HepG2 (cell line): Measurements from ENCODE around the gene TMEM129. TPM values are rescaled to one million over a fixed set of nuclear protein-coding genes. Genes with fewer than 3 reads are reported as not detected.

Experiments
- AGO1 ChIP-seq: fragments of 200-400 bp; formaldehyde crosslinking; IDR thresholded peaks from 2 replicates; pipeline ENCODE4 v1.6.1; 2017; ENCODE audit warnings: mild to moderate bottlenecking, low read depth, low read length, moderate library complexity; ENCODE audit not compliant: poor library complexity, severe bottlenecking
- ELF1 ChIP-seq: sonication (generic); formaldehyde crosslinking; IDR thresholded peaks from 2 replicates; pipeline ENCODE4 v1.4.0; 2020; ENCODE audit warnings: missing genetic modification reagents
- FOSL1 ChIP-seq: sonication (generic); formaldehyde crosslinking; IDR thresholded peaks from 2 replicates; pipeline ENCODE4 v1.9.0; 2021; ENCODE audit warnings: missing genetic modification reagents, borderline replicate concordance
- LBX2 ChIP-seq: sonication (generic); formaldehyde crosslinking; IDR thresholded peaks from 2 replicates; pipeline ENCODE4 v1.5.0; 2020; ENCODE audit warnings: missing genetic modification reagents, mild to moderate bottlenecking, borderline replicate concordance
- MAFK ChIP-seq, 2 experiments: IDR thresholded peaks in 1 of 2; conservative IDR thresholded peaks in 1 of 2; 2 replicates each; pipeline ENCODE4 v1.6.1; 2011; ENCODE audit warnings: improper control_type of control experiment in 2 of 2, low read length in 2 of 2
- MIER2 ChIP-seq: IDR thresholded peaks from 2 replicates; pipeline ENCODE4 v1.6.1; 2016; ENCODE audit warnings: missing biosample characterization, missing genetic modification reagents
- NFIB ChIP-seq: sonication (generic); formaldehyde crosslinking; IDR thresholded peaks from 2 replicates; pipeline ENCODE4 v1.9.0; 2021; ENCODE audit warnings: missing genetic modification reagents, mild to moderate bottlenecking, borderline replicate concordance
- NPAS2 ChIP-seq: sonication (generic); formaldehyde crosslinking; IDR thresholded peaks from 2 replicates; pipeline ENCODE4 v1.8.0; 2022; ENCODE audit warnings: mild to moderate bottlenecking, missing genetic modification reagents, borderline replicate concordance
- RBM22 ChIP-seq: fragments of 200-400 bp; formaldehyde crosslinking; optimal IDR thresholded peaks from 2 replicates; pipeline ENCODE3; 2017; ENCODE audit warnings: mild to moderate bottlenecking, low read length, moderate library complexity
- SAFB2 ChIP-seq: sonication (generic); formaldehyde crosslinking; IDR thresholded peaks from 2 replicates; pipeline ENCODE4 v1.5.1; 2020; ENCODE audit warnings: missing genetic modification reagents, low read depth, mild to moderate bottlenecking, borderline replicate concordance
- TCF7 ChIP-seq: sonication (generic); IDR thresholded peaks from 2 replicates; pipeline ENCODE4 v1.6.1; 2016; ENCODE audit warnings: antibody characterized with exemption, low read depth
- USF2 ChIP-seq, 2 experiments: sonication (generic) in 1 of 2; formaldehyde crosslinking in 1 of 2; IDR thresholded peaks; 2 replicates each; pipeline versions ENCODE4 v1.5.1 to v1.6.1; 2011 to 2020; ENCODE audit warnings: borderline replicate concordance in 1 of 2, low read depth in 1 of 2, low read length in 1 of 2, mild to moderate bottlenecking in 1 of 2, missing genetic modification reagents in 1 of 2, moderate library complexity in 1 of 2
- ZBTB4 ChIP-seq: sonication (generic); formaldehyde crosslinking; IDR thresholded peaks from 2 replicates; pipeline ENCODE4 v1.4.0; 2020; ENCODE audit warnings: missing genetic modification reagents, mild to moderate bottlenecking, borderline replicate concordance
- ZMYM4 ChIP-seq: sonication (generic); formaldehyde crosslinking; IDR thresholded peaks from 2 replicates; pipeline ENCODE4 v1.8.1; 2023; ENCODE audit warnings: mild to moderate bottlenecking, missing genetic modification reagents
- ZNF180 ChIP-seq: sonication (generic); formaldehyde crosslinking; IDR thresholded peaks from 2 replicates; pipeline ENCODE4 v1.4.0; 2020; ENCODE audit warnings: low read depth, missing genetic modification reagents, borderline replicate concordance
- ZNF674 ChIP-seq: sonication (generic); formaldehyde crosslinking; IDR thresholded peaks from 2 replicates; pipeline ENCODE4 v1.5.0; 2020; ENCODE audit warnings: low read depth, mild to moderate bottlenecking, missing genetic modification reagents
- ZNF781 ChIP-seq: sonication (generic); formaldehyde crosslinking; IDR thresholded peaks from 2 replicates; pipeline ENCODE4 v1.5.1; 2020; ENCODE audit warnings: borderline replicate concordance, mild to moderate bottlenecking, missing genetic modification reagents; ENCODE audit errors: not compliant biosample characterization
- polyA plus RNA-seq, 8 experiments: library from polyadenylated mRNA; depleted of rRNA in 3 of 8; stranded (reverse) in 7 of 8; unstranded in 1 of 8; fragments of >200 nt; fragmentation: Illumina TruSeq in 4 of 8; extraction: Trizol in 4 of 8; gene quantifications; 2 replicates each; pipeline versions ENCODE4 v1.2.1 to v1.2.3, GENCODE V29; 2011 to 2016; ENCODE audit warnings: low read depth in 4 of 8, missing spikeins in 1 of 8, mixed read lengths in 1 of 8; ENCODE audit not compliant: insufficient read depth in 1 of 8
- total RNA-seq, 5 experiments: library from RNA; depleted of rRNA; stranded (reverse); fragments of >200 nt; fragmentation: Illumina TruSeq; extraction: Trizol; gene quantifications; 2 replicates each; pipeline ENCODE4 v1.2.3, GENCODE V29; 2016; ENCODE audit warnings: low read depth in 1 of 5
- TF ChIP-seq, protein P1 (sequence below): sonication (generic); formaldehyde crosslinking; IDR thresholded peaks from 2 replicates; pipeline ENCODE4; 2020; ENCODE audit warnings: missing genetic modification reagents, mild to moderate bottlenecking, borderline replicate concordance

Gene TMEM129
- total and polyA plus RNA-seq, 2 of the 13 experiments (the other 11 are each of a cell fraction or from before 2014, with no cell fraction given), result 19.0 to 25.8 TPM

DNA sequence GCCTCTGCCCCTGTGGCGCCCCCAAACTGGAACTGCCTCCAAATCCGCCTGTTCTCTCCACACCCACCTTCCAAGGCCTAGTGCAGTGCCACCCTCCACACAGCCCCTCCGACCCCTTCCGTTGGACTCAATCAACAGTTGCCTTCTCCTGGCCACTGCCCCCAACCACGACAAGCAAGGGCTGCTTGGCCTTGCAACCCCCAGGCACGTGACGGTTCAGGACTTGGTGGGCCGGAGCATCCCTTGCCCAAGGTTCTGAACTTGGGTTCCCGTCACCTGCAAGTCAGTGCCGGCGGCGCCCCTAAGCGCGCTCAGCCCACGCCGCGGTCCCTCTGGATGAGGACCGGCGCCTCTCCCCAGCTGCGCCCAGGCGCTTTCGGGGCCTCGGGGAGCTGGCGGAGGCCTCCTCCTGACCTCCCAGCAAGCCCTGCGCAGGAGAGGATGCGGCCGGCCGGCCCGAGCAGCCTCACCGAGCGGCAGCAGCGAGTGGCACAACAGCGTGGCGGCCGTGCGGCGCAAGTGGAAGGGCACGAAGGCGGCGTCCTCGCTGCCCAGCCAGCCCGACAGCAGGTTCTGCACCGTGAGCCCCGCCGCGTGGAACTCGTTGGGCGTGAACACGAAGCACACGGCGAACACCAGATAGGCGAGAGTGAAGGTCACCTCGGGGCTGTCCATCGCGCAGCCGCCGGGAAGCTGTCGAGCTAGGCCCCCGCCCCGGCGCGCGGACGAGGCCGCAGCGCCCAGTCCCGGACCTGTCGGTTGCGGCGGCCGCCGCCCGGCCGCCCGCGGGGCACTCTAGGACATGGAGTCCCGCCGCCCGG, 750 bp downstream of the TMEM129 start (continued):
- TF ChIP-seq NFIB (CRISPR knock-in tag), result no peak
- TF ChIP-seq ZBTB4 (CRISPR knock-in tag), result peak; percentile 43; the same call in 1 of the 2 replicates
- no peak for TF ChIP-seq ELF1 (CRISPR knock-in tag)
- TF ChIP-seq ZNF781, result no peak
- no peak for TF ChIP-seq ZNF180
- TF ChIP-seq SAFB2 (CRISPR knock-in tag), result no peak
- 0 out of 2 replicates have a peak, but pooled peaks have one; percentile 25 for TF ChIP-seq FOSL1
- no peak for TF ChIP-seq ZMYM4 (CRISPR knock-in tag)
- no peak for TF ChIP-seq ZNF674 (CRISPR knock-in tag)
- TF ChIP-seq TCF7, result no peak
- no peak for TF ChIP-seq RBM22
- no peak for TF ChIP-seq MAFK (conservative IDR thresholded peaks at IDR 0.05 in 1 of 2, IDR thresholded peaks at IDR 0.05 in 1 of 2; ENCODE audit: low read length in 2 of 2)
- no peak for TF ChIP-seq MIER2 (CRISPR knock-in tag)
- no peak for TF ChIP-seq USF2 (IDR thresholded peaks at IDR 0.05; ENCODE audit: low read depth, low read length)
- TF ChIP-seq USF2 (CRISPR knock-in tag; IDR thresholded peaks at IDR 0.05; ENCODE audit: borderline replicate concordance), result no peak
- no peak for TF ChIP-seq NPAS2 (CRISPR knock-in tag)
- TF ChIP-seq, protein P1, sequence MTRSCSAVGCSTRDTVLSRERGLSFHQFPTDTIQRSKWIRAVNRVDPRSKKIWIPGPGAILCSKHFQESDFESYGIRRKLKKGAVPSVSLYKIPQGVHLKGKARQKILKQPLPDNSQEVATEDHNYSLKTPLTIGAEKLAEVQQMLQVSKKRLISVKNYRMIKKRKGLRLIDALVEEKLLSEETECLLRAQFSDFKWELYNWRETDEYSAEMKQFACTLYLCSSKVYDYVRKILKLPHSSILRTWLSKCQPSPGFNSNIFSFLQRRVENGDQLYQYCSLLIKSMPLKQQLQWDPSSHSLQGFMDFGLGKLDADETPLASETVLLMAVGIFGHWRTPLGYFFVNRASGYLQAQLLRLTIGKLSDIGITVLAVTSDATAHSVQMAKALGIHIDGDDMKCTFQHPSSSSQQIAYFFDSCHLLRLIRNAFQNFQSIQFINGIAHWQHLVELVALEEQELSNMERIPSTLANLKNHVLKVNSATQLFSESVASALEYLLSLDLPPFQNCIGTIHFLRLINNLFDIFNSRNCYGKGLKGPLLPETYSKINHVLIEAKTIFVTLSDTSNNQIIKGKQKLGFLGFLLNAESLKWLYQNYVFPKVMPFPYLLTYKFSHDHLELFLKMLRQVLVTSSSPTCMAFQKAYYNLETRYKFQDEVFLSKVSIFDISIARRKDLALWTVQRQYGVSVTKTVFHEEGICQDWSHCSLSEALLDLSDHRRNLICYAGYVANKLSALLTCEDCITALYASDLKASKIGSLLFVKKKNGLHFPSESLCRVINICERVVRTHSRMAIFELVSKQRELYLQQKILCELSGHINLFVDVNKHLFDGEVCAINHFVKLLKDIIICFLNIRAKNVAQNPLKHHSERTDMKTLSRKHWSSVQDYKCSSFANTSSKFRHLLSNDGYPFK, result peak; percentile 14; the same call in 1 of the 2 replicates
- TF ChIP-seq AGO1, result no peak
- no peak; the same call in 1 of the 2 replicates for TF ChIP-seq LBX2 (CRISPR knock-in tag)
